ENCODE measurements around the gene TMEM175. TPM values are rescaled to one million over a fixed set of nuclear protein-coding genes. Genes with fewer than 3 reads are reported as not detected.
"Not testable (repeated sequence)": the region's sequence is repeated elsewhere in the genome, so short reads cannot be mapped to it uniquely, and the experiment has no call there.

Gene TMEM175
- total and polyA plus RNA-seq, 2 donors (not counting 1 experiment from before 2014, with no cell fraction given), result 44.4 to 432 TPM

DNA sequence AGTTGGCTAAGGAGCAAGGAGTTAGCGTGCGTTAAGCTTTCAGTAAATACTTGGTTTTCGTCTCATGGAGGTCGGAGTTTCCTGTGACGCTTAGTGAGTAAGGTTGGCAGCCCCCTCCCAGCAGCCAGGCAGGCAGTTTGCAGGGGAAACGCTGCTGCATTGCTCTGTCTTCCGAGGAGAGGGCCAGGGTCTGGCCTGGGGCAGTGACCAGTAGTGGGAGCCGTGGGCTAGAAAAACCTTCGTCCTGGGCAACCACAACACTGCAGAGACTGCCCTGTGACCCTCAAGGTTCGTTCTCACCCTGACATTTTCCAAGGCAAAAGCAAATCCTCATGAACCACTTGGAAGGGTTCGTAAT, 432 bp downstream of the TMEM175 start:
- no peak for ATAC-seq (ENCODE audit: low read depth)
- H3K4me1 Mint-ChIP-seq, result peaks cover 89% of the 10 kb centered on the region

DNA sequence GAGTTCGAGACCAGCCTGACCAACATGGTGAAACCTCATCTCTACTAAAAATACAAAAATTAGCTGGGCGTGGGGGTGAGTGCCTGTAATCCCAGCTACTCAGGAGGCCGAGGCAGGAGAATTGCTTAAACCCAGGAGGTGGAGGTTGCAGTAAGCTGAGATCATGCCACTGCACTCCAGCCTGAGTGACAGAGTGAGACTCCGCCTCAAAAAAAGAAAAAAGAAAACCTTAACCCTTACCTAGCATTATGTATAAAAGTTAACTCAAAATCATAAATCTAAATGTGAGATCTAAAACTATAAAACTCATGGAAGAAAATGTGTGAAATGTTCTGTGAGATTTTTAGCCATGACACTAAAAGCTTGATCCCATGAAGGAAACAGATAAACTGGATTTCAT, 7.2 kb downstream of the TMEM175 start:
- peaks cover 21% of the 10 kb centered on the region for H4K20me1 ChIP-seq (ENCODE audit: control insufficient read depth, insufficient read depth, low read length, poor library complexity, severe bottlenecking)
- H3K27ac ChIP-seq (ENCODE audit: low read length in 2 of 2); DNase-seq; H3K36me3 ChIP-seq (replicated peaks in 1 of 2; ENCODE audit: control extremely low read depth in 1 of 2, control insufficient read depth in 1 of 2, extremely low read depth in 1 of 2, insufficient read depth in 2 of 2, low read length in 1 of 2); H3K9me3 ChIP-seq (ENCODE audit: control extremely low read depth in 1 of 3, control insufficient read depth in 2 of 3, insufficient read depth in 1 of 3, low read length in 2 of 3); CTCF ChIA-PET; H2AFZ ChIP-seq (ENCODE audit: insufficient read depth, low read depth, low read length, poor library complexity, severe bottlenecking); ATAC-seq (ENCODE audit: low read depth); POLR2A ChIA-PET; H3K27me3 Mint-ChIP-seq; H3K4me3 Mint-ChIP-seq; H3K9me3 Mint-ChIP-seq (ENCODE audit: insufficient read depth); H3K27me3 ChIP-seq (replicated peaks in 1 of 4; ENCODE audit: control extremely low read depth in 1 of 4, control insufficient read depth in 3 of 4, insufficient read depth in 4 of 4, low read length in 3 of 4); H3K4me2 ChIP-seq (replicated peaks; ENCODE audit: low read depth, low read length, poor library complexity, severe bottlenecking); H3K27ac Mint-ChIP-seq; H3K9ac ChIP-seq (ENCODE audit: low read length); H3K4me3 ChIP-seq (ENCODE audit: control extremely low read depth in 1 of 5, extremely low read depth in 1 of 5, insufficient read depth in 1 of 5, low read depth in 2 of 5, low read length in 4 of 5): not testable (repeated sequence)
- intact Hi-C loops (cut with micrococcal nuclease), result loop anchor here (5.0 to 10.0 kb wide), 3 partner anchors 68 to 445 kb away; partner anchors contain the start of genes PCGF3, PIGG and ZNF721
- peaks cover 70% of the 10 kb centered on the region for H3K79me2 ChIP-seq (ENCODE audit: control insufficient read depth, insufficient read depth, low read length)
- H3K4me1 Mint-ChIP-seq, result peaks cover 43% of the 10 kb centered on the region
- peaks cover 28 to 33% of the 10 kb centered on the region in 2 donors for H3K4me1 ChIP-seq (ENCODE audit: control insufficient read depth in 2 of 2, insufficient read depth in 2 of 2, low read length in 2 of 2)
- WGBS (ENCODE audit: insufficient coverage), result no CpG with 5 or more reads among the region's 4 CpGs

More for the DNA sequence above, 432 bp downstream of the TMEM175 start:
- peak overlapping the region; percentile 96 for H3K27ac Mint-ChIP-seq
- Histone ChIP-seq H4K20me1 (ENCODE audit: control insufficient read depth, insufficient read depth, low read length, poor library complexity, severe bottlenecking) (peaks cover 38% of the 10 kb centered on the region), H3K4me1 (ENCODE audit: control insufficient read depth in 2 of 2, insufficient read depth in 2 of 2, low read length in 2 of 2) (peaks cover 73 to 74% of the 10 kb centered on the region in 2 donors), H3K36me3 (replicated peaks in 1 of 2; ENCODE audit: control extremely low read depth in 1 of 2, control insufficient read depth in 1 of 2, extremely low read depth in 1 of 2, insufficient read depth in 2 of 2, low read length in 1 of 2) (peaks cover 0 to 5% of the 10 kb centered on the region in 2 experiments), H3K27ac (ENCODE audit: low read length in 2 of 2) (peak overlapping the region; percentile 54 to 98), H2AFZ (ENCODE audit: insufficient read depth, low read depth, low read length, poor library complexity, severe bottlenecking) (peak overlapping the region; percentile 82), H3K79me2 (ENCODE audit: control insufficient read depth, insufficient read depth, low read length) (peaks cover 75% of the 10 kb centered on the region), H3K27me3 (replicated peaks in 1 of 4; ENCODE audit: control extremely low read depth in 1 of 4, control insufficient read depth in 3 of 4, insufficient read depth in 4 of 4, low read length in 3 of 4) (no peaks in the 10 kb centered on the region), H3K4me2 (replicated peaks; ENCODE audit: low read depth, low read length, poor library complexity, severe bottlenecking) (peak overlapping the region; percentile 97), H3K4me3 (ENCODE audit: control extremely low read depth in 1 of 5, extremely low read depth in 1 of 5, insufficient read depth in 1 of 5, low read depth in 2 of 5, low read length in 4 of 5) (peak overlapping the region; percentile 62 to 99 (median 93)), H3K9ac (ENCODE audit: low read length) (peak overlapping the region; percentile 99), H3K9me3 (ENCODE audit: control extremely low read depth in 1 of 3, control insufficient read depth in 2 of 3, insufficient read depth in 1 of 3, low read length in 2 of 3) (no peaks in the 10 kb centered on the region)
- ChIA-PET CTCF (interaction anchor here (1.0 to 9.9 kb wide), 5 partner anchors 10 to 55 kb away, joined by 3 to 68 read pairs (median 3); partner anchors contain the start of gene IDUA), POLR2A (interaction anchor here (0.6 to 2.5 kb wide), 4 partner anchors 10 to 835 kb away, joined by 3 to 25 read pairs (median 6); partner anchors contain the start of gene IDUA)
- no peaks in the 10 kb centered on the region for H3K9me3 Mint-ChIP-seq (ENCODE audit: insufficient read depth)
- TF ChIP-seq, protein P1, sequence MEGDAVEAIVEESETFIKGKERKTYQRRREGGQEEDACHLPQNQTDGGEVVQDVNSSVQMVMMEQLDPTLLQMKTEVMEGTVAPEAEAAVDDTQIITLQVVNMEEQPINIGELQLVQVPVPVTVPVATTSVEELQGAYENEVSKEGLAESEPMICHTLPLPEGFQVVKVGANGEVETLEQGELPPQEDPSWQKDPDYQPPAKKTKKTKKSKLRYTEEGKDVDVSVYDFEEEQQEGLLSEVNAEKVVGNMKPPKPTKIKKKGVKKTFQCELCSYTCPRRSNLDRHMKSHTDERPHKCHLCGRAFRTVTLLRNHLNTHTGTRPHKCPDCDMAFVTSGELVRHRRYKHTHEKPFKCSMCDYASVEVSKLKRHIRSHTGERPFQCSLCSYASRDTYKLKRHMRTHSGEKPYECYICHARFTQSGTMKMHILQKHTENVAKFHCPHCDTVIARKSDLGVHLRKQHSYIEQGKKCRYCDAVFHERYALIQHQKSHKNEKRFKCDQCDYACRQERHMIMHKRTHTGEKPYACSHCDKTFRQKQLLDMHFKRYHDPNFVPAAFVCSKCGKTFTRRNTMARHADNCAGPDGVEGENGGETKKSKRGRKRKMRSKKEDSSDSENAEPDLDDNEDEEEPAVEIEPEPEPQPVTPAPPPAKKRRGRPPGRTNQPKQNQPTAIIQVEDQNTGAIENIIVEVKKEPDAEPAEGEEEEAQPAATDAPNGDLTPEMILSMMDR (IDR thresholded peaks at IDR 0.05), result no peak
- no peak for TF ChIP-seq EZH2 (IDR thresholded peaks at IDR 0.05; ENCODE audit: borderline replicate concordance, insufficient read depth, low read depth, low read length, poor library complexity, severe bottlenecking)
- H3K27me3 Mint-ChIP-seq, result no peaks in the 10 kb centered on the region
- peak overlapping the region; percentile 91 for H3K4me3 Mint-ChIP-seq
- WGBS (ENCODE audit: insufficient coverage), result 0% methylated on average over 8 of the region's 11 CpGs
- no peak for DNase-seq
- intact Hi-C loops (cut with micrococcal nuclease), result loop anchor here (1.0 to 10.0 kb wide), 6 partner anchors 10 to 438 kb away; partner anchors contain the start of genes DGKQ, IDUA, PCGF3 and PIGG
